PC-9 (cell line): Measurements from ENCODE around the gene TRMT112.

Experiments used
- EZH2 ChIP-seq: fragments of 200-600 bp; sonication (generic); IDR thresholded peaks from 2 replicates; pipeline ENCODE4 v1.8.0; 2017; ENCODE audit warnings: antibody characterized with exemption, low read depth
- TF ChIP-seq, protein P1 (sequence below): fragments of 200-600 bp; sonication (generic); conservative IDR thresholded peaks from 2 replicates; pipeline ENCODE4 v1.6.1; 2017; ENCODE audit warnings: mixed run types, antibody characterized with exemption, mild to moderate bottlenecking, moderate library complexity

DNA sequence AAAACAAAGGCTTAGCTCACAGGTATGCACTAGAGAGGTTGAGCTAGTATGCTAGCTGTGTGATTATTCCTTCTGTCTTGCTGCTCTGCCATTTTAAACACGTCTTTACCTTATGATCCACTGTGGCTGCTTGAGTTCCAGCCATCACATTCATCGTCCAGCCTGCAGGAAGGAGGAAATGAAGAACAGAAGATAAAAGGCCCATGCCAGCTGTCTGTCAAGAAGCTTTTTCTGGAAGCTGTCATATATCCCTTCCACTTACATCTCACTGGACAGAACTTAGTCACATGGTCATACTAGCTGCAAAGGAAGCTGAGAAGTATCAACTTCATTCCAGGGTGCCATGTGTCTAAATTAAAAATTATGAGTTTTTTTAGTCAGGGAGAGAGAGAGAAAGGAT is 10.0 kb upstream of the TRMT112 start:
- TF ChIP-seq, protein P1, sequence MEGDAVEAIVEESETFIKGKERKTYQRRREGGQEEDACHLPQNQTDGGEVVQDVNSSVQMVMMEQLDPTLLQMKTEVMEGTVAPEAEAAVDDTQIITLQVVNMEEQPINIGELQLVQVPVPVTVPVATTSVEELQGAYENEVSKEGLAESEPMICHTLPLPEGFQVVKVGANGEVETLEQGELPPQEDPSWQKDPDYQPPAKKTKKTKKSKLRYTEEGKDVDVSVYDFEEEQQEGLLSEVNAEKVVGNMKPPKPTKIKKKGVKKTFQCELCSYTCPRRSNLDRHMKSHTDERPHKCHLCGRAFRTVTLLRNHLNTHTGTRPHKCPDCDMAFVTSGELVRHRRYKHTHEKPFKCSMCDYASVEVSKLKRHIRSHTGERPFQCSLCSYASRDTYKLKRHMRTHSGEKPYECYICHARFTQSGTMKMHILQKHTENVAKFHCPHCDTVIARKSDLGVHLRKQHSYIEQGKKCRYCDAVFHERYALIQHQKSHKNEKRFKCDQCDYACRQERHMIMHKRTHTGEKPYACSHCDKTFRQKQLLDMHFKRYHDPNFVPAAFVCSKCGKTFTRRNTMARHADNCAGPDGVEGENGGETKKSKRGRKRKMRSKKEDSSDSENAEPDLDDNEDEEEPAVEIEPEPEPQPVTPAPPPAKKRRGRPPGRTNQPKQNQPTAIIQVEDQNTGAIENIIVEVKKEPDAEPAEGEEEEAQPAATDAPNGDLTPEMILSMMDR: no peak
- TF ChIP-seq EZH2: no peak
